Heart right ventricle (tissue), 16 donors: ENCODE measurements around the gene UNC5B. TPM values are rescaled to one million over a fixed set of nuclear protein-coding genes. Genes with fewer than 3 reads are reported as not detected.
"Not testable (repeated sequence)": the region's sequence is repeated elsewhere in the genome, so short reads cannot be mapped to it uniquely, and the experiment has no call there.

Source experiments
- ATAC-seq, 8 donors: fragments of 200-7000 bp; cut with Tn5 transposase; one replicate each; pipeline ENCODE4 v1.9.1; 2020; ENCODE audit warnings: mild to moderate bottlenecking in 8 of 8, moderate library complexity in 8 of 8, moderate number of reproducible peaks in 1 of 8
- DNase-seq, 2 donors: peaks; one replicate each; pipeline ENCODE4 v3.0.0-alpha.2; 2020
- H3K27ac ChIP-seq, 10 donors: fragments of 200-600 bp; sonication (generic) in 2 of 10; one replicate each; pipeline versions ENCODE4 v1.5.0 to v1.8.0; 2020 to 2022; ENCODE audit warnings: mild to moderate bottlenecking in 3 of 10
- H3K27me3 ChIP-seq, 7 donors: fragments of 200-600 bp; one replicate each; pipeline ENCODE4 v1.8.0; 2021 to 2022; ENCODE audit warnings: mild to moderate bottlenecking in 2 of 7
- H3K36me3 ChIP-seq, 9 donors: fragments of 200-600 bp; sonication (generic) in 1 of 9; one replicate each; pipeline versions ENCODE4 v1.5.0 to v1.8.0; 2020 to 2022; ENCODE audit warnings: mild to moderate bottlenecking in 2 of 9
- H3K4me1 ChIP-seq, 9 donors: fragments of 200-600 bp; sonication (generic) in 1 of 9; one replicate each; pipeline versions ENCODE4 v1.5.0 to v1.8.0; 2020 to 2022; ENCODE audit warnings: mild to moderate bottlenecking in 4 of 9
- H3K4me3 ChIP-seq, 10 donors: fragments of 200-600 bp; sonication (generic) in 2 of 10; one replicate each; pipeline versions ENCODE4 v1.5.0 to v1.8.0; 2020 to 2022; ENCODE audit warnings: mild to moderate bottlenecking in 7 of 10, moderate library complexity in 2 of 10
- H3K9me3 ChIP-seq, 11 donors: fragments of 200-600 bp in 10 of 11; sonication (generic) in 2 of 11; one replicate each; pipeline versions ENCODE4 v1.5.0 to v1.8.0; 2013 to 2022; ENCODE audit warnings: mild to moderate bottlenecking in 2 of 11, control low read depth in 1 of 11, moderate library complexity in 1 of 11
- WGBS, 2 donors: extraction: QIAGEN DNeasy Blood & Tissue Kit; methylation state at CpG; one replicate each; pipeline ENCODE4 v1.1.7; 2013; ENCODE audit warnings: inconsistent platforms in 1 of 2; 5-methylcytosine and 5-hydroxymethylcytosine counted together
- intact Hi-C, 10 donors: fragments of 100-400 bp; cut with DNase I; formaldehyde crosslinking; loops; one replicate each; pipeline versions ENCODE4 v1.11.1 to v1.14.2; 2022
- polyA plus RNA-seq, 2 donors: library from polyadenylated mRNA; stranded (reverse); fragments of 200-250 nt; gene quantifications; one replicate each; pipeline ENCODE4 v1.2.3, GENCODE V29; 2013
- total RNA-seq, 10 donors: library from RNA; stranded (reverse); fragmentation: NEBNext Ultra II Directional in 3 of 10; extraction: Animal tissue kit (Norgen Biotek cat#: 25700) in 3 of 10; gene quantifications; one replicate each; pipeline versions ENCODE4 v1.2.1 to v1.2.4, GENCODE V29; 2021 to 2023
- TF ChIP-seq, protein P1 (sequence below), 9 donors: fragments of 200-600 bp; sonication (generic) in 2 of 9; IDR thresholded peaks; one replicate each; pipeline versions ENCODE4 v1.5.0 to v1.8.0; 2021 to 2022; ENCODE audit warnings: antibody characterized with exemption in 9 of 9, mild to moderate bottlenecking in 5 of 9, moderate library complexity in 1 of 9
- donor health status: Arrhythmogenic right ventricular cardiomyopathy.
- donor health status: ischemic (EF 13 %, LVEDD 7.1; RV severe dilation, severe dysfunction).
- donor health status: healthy with polysubstance abuse.
- donor health status: DM: no; HTN: yes; CAD: no.
- donor health status: DM: no; HTN: no; CAD: no.
- donor health status: ischemic (EF 25% LVEDD 6.9; RV normal size, moderate dysfunction).
- donor health status: ischemic (EF 25% LVEDD 5.7; RV mildly dilated, moderate dysfunction).
- donor health status: healthy.
- donor health status: DM: yes; HTN: yes; CAD: no.
- donor health status: Ischemic cardiomyopathy.
- donor health status: ischemic (EF 35%, LVEDD 5.7; RV mildly dilated, moderate dysfunction).
- donor health status: nonischemic (EF 11% LVEDD 7.7; RV severe dilation, severe dysfunction).
- donor health status: DM: yes; HTN: yes; CAD: no.
- donor health status: PGD.
- donor health status: ischemic (EF 29% LVEDD 5.4; RV normal size, mild dysfunction).
- donor health status: nonischemic (EF 23%, LVEDD 6.1; RV moderate dilation, normal function).

Gene UNC5B
- total and polyA plus RNA-seq, 12 donors = 3.3 to 20.6 (median 12.1) TPM

DNA sequence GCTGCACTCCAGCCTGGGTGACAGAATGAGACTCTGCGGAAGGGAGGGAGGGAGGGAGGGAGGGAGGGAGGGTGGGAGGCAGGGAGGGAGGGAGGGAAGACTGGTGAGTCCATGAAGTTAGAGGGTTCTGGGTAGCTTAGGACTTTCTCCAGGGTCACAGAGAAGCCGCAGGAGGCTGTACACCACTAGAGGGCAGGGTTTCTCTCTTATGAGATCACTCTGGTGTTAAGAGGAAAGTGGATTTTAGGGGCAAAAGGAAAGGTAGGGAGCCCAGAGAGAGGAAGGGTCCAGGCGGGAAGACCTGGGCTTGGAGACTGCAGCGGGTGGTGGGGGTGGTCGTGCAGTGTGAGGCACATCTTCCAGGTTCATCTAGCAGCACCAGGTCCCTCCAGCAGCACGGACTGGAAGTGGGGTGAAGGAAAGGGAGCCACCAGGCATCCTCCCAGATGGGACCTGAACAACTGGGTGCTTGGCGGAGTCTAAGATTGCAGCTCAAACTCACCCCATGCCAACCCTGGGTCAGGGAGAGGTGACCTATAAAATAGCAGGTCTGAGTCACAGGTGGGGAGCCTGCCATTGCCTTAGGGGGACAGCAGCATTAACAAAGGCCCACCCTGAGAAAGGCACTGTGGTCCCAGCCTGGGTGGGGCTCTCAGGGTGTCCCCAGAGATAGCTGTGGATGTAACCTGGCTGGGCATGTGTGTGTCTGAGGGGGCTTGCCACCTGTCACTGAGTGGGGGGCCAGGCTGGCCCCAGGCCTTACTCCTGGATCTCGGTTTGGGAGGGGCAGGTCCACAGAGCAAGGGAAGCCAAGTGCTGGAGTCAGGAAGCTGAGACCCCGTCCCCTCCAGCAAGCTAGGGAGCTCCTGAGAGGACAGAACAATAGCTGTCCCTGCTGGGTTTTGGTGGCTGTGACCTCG is 58.2 kb downstream of the UNC5B start:
- ATAC-seq = peak in 7 of 8 donors; percentile 6 to 47 (median 30)
- WGBS, 2 donors = 63 to 64% methylated on average over 10 of the region's 10 CpGs
- TF ChIP-seq, protein P1, sequence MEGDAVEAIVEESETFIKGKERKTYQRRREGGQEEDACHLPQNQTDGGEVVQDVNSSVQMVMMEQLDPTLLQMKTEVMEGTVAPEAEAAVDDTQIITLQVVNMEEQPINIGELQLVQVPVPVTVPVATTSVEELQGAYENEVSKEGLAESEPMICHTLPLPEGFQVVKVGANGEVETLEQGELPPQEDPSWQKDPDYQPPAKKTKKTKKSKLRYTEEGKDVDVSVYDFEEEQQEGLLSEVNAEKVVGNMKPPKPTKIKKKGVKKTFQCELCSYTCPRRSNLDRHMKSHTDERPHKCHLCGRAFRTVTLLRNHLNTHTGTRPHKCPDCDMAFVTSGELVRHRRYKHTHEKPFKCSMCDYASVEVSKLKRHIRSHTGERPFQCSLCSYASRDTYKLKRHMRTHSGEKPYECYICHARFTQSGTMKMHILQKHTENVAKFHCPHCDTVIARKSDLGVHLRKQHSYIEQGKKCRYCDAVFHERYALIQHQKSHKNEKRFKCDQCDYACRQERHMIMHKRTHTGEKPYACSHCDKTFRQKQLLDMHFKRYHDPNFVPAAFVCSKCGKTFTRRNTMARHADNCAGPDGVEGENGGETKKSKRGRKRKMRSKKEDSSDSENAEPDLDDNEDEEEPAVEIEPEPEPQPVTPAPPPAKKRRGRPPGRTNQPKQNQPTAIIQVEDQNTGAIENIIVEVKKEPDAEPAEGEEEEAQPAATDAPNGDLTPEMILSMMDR (IDR thresholded peaks at IDR 0.05) = peak; percentile 36 to 72 (median 62)
- H3K9me3 ChIP-seq = no peaks in the 10 kb centered on the region
- peaks cover 30 to 99% (median 67%) of the 10 kb centered on the region in 9 donors for H3K4me1 ChIP-seq
- peak overlapping the region in 7 of 10 donors; percentile 43 to 87 (median 77) for H3K27ac ChIP-seq
- H3K4me3 ChIP-seq = no peak overlapping the region
- H3K27me3 ChIP-seq = no peaks in the 10 kb centered on the region
- DNase-seq = peak; percentile 24 to 60
- H3K36me3 ChIP-seq = no peaks in the 10 kb centered on the region
- intact Hi-C loops = loop anchor here in 2 of 10 donors (2.0 to 5.0 kb wide), 2 partner anchors 58 to 343 kb away; partner anchors contain the start of gene UNC5B (in 1 of the 2)

DNA sequence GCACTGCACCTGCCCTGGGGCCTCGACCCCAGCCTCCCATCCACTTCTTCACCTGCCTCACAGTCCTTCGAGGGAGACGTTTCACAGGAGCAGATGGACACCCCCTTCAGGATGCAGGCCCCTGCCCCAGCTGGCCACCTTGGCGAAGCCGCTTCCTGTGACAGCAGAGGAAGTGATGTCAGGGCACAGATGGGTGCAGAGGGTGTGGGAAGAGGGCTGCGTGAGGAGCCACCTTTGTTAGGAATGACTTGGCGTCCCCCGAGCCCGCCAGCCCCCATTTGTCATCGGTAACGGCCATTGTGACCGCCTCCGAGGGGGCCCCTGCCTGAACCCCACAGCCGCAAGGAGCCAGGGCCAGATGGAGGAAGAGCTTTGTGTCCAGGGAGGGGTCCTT is 59.3 kb downstream of the UNC5B start:
- Histone ChIP-seq H3K27me3 (no peaks in the 10 kb centered on the region), H3K4me3 (no peak overlapping the region), H3K4me1 (peaks cover 27 to 92% (median 56%) of the 10 kb centered on the region in 9 donors), H3K27ac (peak overlapping the region in 2 of 10 donors; percentile 12 to 53), H3K9me3 (no peaks in the 10 kb centered on the region), H3K36me3 (no peaks in the 10 kb centered on the region)
- TF ChIP-seq, protein P1 (IDR thresholded peaks at IDR 0.05) = no peak
- ATAC-seq (no peak), DNase-seq (peak in 1 of 2 donors; percentile 9)
- intact Hi-C loops = loop anchor here in 2 of 10 donors (2.0 to 5.0 kb wide), 2 partner anchors 59 to 344 kb away; partner anchors contain the start of gene UNC5B (in 1 of the 2)
- 71 to 77% methylated on average over 14 of the region's 14 CpGs for WGBS, 2 donors

DNA sequence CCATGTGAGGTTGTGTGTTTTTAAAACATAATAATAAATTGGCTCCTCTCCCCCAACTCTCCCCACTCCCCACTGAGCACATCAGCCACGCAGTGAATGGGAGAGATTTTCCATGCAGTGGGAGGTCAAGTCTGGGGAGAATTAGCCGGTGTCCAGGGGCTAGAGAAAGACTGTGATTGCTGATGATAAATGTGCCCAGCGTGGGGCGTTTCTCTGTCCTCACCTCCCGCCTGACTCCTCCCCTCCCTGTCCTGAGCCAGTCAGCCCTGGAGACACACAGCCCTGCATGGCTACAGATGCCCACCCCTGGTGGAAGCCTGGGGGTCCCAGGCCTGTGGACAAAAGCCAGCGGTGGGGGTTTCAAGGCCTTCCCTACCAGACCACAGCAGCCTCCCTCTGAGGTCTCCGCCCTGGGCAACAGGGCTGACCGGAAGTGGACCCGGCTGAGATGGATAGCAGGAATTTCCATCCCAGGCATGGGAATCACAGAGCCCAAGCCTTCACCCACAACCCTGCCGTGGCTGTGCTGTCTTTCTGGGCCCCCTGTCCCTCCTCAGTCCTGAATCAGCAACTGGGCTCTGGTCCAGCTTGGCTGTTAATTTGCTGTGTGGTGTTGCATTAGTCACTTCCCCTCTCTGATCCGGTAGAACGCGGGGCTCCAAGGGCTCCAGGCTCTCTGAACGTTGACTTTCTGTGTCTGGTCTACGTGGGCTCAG is 59.8 kb downstream of the UNC5B start:
- TF ChIP-seq, protein P1 (IDR thresholded peaks at IDR 0.05) = no peak
- Histone ChIP-seq H3K27me3 (no peaks in the 10 kb centered on the region), H3K9me3 (no peaks in the 10 kb centered on the region), H3K4me3 (no peak overlapping the region), H3K4me1 (peaks cover 27 to 90% (median 52%) of the 10 kb centered on the region in 9 donors), H3K36me3 (no peaks in the 10 kb centered on the region), H3K27ac (peak overlapping the region in 2 of 10 donors; percentile 12 to 53)
- ATAC-seq = no peak
- no peak for DNase-seq
- intact Hi-C loops = loop anchor here in 1 of 10 donors (5.0 kb wide), 1 partner anchor 345 kb away; no protein-coding TSS in a partner anchor
- 61 to 69% methylated on average over 15 of the region's 15 CpGs for WGBS, 2 donors

DNA sequence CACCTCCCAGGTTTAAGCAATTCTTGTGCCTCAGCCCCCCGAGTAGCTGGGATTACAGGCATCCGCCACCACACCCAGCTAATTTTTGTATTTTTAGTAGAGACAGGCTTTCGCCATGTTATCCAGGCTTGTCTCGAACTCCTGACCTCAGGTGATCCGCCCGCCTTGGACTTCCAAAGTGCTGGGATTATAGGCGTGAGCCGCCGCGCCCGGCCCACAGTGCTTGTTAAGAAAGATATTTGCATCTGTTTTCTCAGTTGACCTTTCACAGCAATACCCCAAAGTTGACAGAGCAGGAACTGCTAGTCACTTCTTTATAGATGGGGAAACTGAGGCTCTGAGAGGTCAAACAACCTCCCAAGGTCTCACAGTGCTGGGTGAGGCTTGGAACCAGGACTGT is 60.6 kb downstream of the UNC5B start:
- H3K27me3 ChIP-seq, ATAC-seq, H3K4me3 ChIP-seq, DNase-seq, H3K9me3 ChIP-seq, H3K36me3 ChIP-seq: not testable (repeated sequence)
- Histone ChIP-seq H3K27ac (peak overlapping the region in 1 of 10 donors; percentile 12), H3K4me1 (peaks cover 23 to 85% (median 52%) of the 10 kb centered on the region in 9 donors)
- 91 to 93% methylated on average over 11 of the region's 11 CpGs for WGBS, 2 donors
- intact Hi-C loops = loop anchor here in 1 of 10 donors (5.0 kb wide), 1 partner anchor 346 kb away; no protein-coding TSS in a partner anchor
